ENCODE results near the gene CLEC4G.

Gene CLEC4G

GRCh38 chr19:7744871-7745650 lies 13.2 kb upstream of the CLEC4G start:
- Histone ChIP-seq H3K27me3 (ENCODE audit: insufficient read depth, low read length) (0 out of 2 replicates have a peak, but pooled peaks cover under 1% of the 10 kb centered on the region), H3K36me3 (ENCODE audit: insufficient read depth, low read length) (no peaks in the 10 kb centered on the region), H3K4me1 (ENCODE audit: insufficient read depth, low read length, severe bottlenecking) (no peaks in the 10 kb centered on the region), H2AFZ (ENCODE audit: low read length) (no peak overlapping the region), H3K4me3 (ENCODE audit: low read depth, low read length, poor library complexity, severe bottlenecking) (no peak overlapping the region), H3F3A (ENCODE audit: insufficient read depth, low read length) (no peaks in the 10 kb centered on the region), H3K27ac (ENCODE audit: low read depth, low read length, poor library complexity, severe bottlenecking) (no peak overlapping the region), H3K9me2 (ENCODE audit: low read depth, low read length) (no peaks in the 10 kb centered on the region), H3K9ac (ENCODE audit: low read length) (no peak overlapping the region), H3K4me2 (ENCODE audit: low read length) (no peak overlapping the region), H4K20me1 (ENCODE audit: insufficient read depth, low read length) (no peaks in the 10 kb centered on the region), H3K9me3 (ENCODE audit: low read length) (0 out of 2 replicates have a peak, but pooled peaks cover 2% of the 10 kb centered on the region), H3K79me2 (ENCODE audit: insufficient read depth, low read length) (no peaks in the 10 kb centered on the region)
- TF ChIP-seq EZH2 (IDR thresholded peaks at IDR 0.05; ENCODE audit: borderline replicate concordance, low read length) (no peak), CTCF (IDR thresholded peaks at IDR 0.05; ENCODE audit: low read length) (no peak)

- H3K36me3 ChIP-seq (ENCODE audit: insufficient read depth, low read length) = no peaks in the 10 kb centered on the region
- TF ChIP-seq EZH2 (IDR thresholded peaks at IDR 0.05; ENCODE audit: borderline replicate concordance, low read length) (no peak), CTCF (IDR thresholded peaks at IDR 0.05; ENCODE audit: low read length) (no peak)
- no peaks in the 10 kb centered on the region for H3K79me2 ChIP-seq (ENCODE audit: insufficient read depth, low read length)
- H3K27ac ChIP-seq (ENCODE audit: low read depth, low read length, poor library complexity, severe bottlenecking) = no peak overlapping the region
- no peak overlapping the region for H2AFZ ChIP-seq (ENCODE audit: low read length)
- H3F3A ChIP-seq (ENCODE audit: insufficient read depth, low read length) = no peaks in the 10 kb centered on the region
- H3K9me3 ChIP-seq (ENCODE audit: low read length) = 0 out of 2 replicates have a peak, but pooled peaks cover 2% of the 10 kb centered on the region
- no peaks in the 10 kb centered on the region for H3K9me2 ChIP-seq (ENCODE audit: low read depth, low read length)
- no peaks in the 10 kb centered on the region for H4K20me1 ChIP-seq (ENCODE audit: insufficient read depth, low read length)
- no peaks in the 10 kb centered on the region for H3K4me1 ChIP-seq (ENCODE audit: insufficient read depth, low read length, severe bottlenecking)
- no peak overlapping the region for H3K4me3 ChIP-seq (ENCODE audit: low read depth, low read length, poor library complexity, severe bottlenecking)
- 0 out of 2 replicates have a peak, but pooled peaks cover 5% of the 10 kb centered on the region for H3K27me3 ChIP-seq (ENCODE audit: insufficient read depth, low read length)
- H3K9ac ChIP-seq (ENCODE audit: low read length) = no peak overlapping the region
- H3K4me2 ChIP-seq (ENCODE audit: low read length) = no peak overlapping the region
Observed at GRCh38 chr19:7744199-7744786, 12.4 kb upstream of the CLEC4G start.

- H4K20me1 ChIP-seq (ENCODE audit: insufficient read depth, low read length) = no peaks in the 10 kb centered on the region
- H3K9ac ChIP-seq (ENCODE audit: low read length) = no peak overlapping the region
- H3K9me2 ChIP-seq (ENCODE audit: low read depth, low read length) = no peaks in the 10 kb centered on the region
- no peaks in the 10 kb centered on the region for H3K4me1 ChIP-seq (ENCODE audit: insufficient read depth, low read length, severe bottlenecking)
- no peak overlapping the region for H2AFZ ChIP-seq (ENCODE audit: low read length)
- H3F3A ChIP-seq (ENCODE audit: insufficient read depth, low read length) = no peaks in the 10 kb centered on the region
- H3K79me2 ChIP-seq (ENCODE audit: insufficient read depth, low read length) = no peaks in the 10 kb centered on the region
- no peak overlapping the region for H3K4me3 ChIP-seq (ENCODE audit: low read depth, low read length, poor library complexity, severe bottlenecking)
- TF ChIP-seq EZH2 (IDR thresholded peaks at IDR 0.05; ENCODE audit: borderline replicate concordance, low read length) (no peak), CTCF (IDR thresholded peaks at IDR 0.05; ENCODE audit: low read length) (no peak)
- 0 out of 2 replicates have a peak, but pooled peaks cover 5% of the 10 kb centered on the region for H3K27me3 ChIP-seq (ENCODE audit: insufficient read depth, low read length)
- no peak overlapping the region for H3K4me2 ChIP-seq (ENCODE audit: low read length)
- H3K9me3 ChIP-seq (ENCODE audit: low read length) = 0 out of 2 replicates have a peak, but pooled peaks cover 2% of the 10 kb centered on the region
- H3K36me3 ChIP-seq (ENCODE audit: insufficient read depth, low read length) = no peaks in the 10 kb centered on the region
- H3K27ac ChIP-seq (ENCODE audit: low read depth, low read length, poor library complexity, severe bottlenecking) = no peak overlapping the region
Observed at GRCh38 chr19:7743425-7743841, 11.5 kb upstream of the CLEC4G start.

All from OCI-LY1 (cell line).